Activated naive CD4-positive, alpha-beta T cell treated with anti-CD3 and anti-CD28 coated beads, Interleukin-2, amount 50 U/mL, for 24 hours (primary cell): Measurements from ENCODE around the gene C2CD2.

Experiments used
- H3K27ac Mint-ChIP-seq: one replicate; pipeline ENCODE4 v1.8.0; 2021; ENCODE audit warnings: mild to moderate bottlenecking, mixed read lengths
- H3K27me3 Mint-ChIP-seq: one replicate; pipeline ENCODE4 v1.8.0; 2021; ENCODE audit warnings: mixed read lengths
- H3K36me3 Mint-ChIP-seq: one replicate; pipeline ENCODE4 v1.8.0; 2021; ENCODE audit warnings: mixed read lengths
- H3K4me1 Mint-ChIP-seq: one replicate; pipeline ENCODE4 v1.8.0; 2021; ENCODE audit warnings: mixed read lengths
- H3K4me3 Mint-ChIP-seq: one replicate; pipeline ENCODE4 v1.8.0; 2021; ENCODE audit warnings: mild to moderate bottlenecking, mixed read lengths
- H3K9me3 Mint-ChIP-seq: one replicate; pipeline ENCODE4 v1.8.0; 2021; ENCODE audit warnings: mixed read lengths

C2CD2 gene

DNA sequence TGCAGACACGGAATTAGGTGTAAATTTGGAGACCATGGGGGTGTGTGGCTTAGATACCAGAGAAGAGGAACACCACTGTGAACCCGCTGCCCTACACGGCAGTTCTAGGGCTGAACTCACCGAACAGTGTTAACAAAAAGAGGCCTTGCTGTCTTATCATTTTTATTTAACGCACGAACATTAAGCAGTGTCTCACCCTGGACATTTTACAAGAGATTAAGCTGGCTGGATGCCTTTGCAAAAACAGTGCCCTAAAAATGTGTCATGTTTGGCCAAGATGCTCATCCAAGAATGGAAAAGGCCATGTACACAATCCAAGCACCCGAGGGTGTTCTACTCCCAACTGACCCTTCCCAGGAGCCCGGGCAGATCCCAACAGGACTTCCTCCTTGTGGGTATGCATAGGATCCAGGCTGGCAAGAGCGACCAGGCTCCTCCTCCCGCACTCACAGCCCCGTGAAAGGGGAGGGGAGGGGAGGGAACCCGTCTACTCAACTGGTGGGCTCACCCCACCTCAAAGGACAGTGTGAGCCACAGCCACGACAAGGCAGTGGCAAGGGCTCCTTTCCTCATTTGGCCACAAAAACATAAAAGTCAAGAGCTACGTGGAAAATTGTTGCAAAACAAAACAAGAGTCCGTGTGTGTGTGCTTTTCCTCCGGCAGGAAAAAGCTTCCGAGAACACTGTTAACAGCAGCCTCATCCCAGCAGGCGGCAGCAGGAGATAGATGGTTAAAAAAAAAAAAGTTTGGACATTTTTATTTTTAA, 20.3 kb downstream of the C2CD2 start:
- H3K4me3 Mint-ChIP-seq, result no peak overlapping the region

DNA sequence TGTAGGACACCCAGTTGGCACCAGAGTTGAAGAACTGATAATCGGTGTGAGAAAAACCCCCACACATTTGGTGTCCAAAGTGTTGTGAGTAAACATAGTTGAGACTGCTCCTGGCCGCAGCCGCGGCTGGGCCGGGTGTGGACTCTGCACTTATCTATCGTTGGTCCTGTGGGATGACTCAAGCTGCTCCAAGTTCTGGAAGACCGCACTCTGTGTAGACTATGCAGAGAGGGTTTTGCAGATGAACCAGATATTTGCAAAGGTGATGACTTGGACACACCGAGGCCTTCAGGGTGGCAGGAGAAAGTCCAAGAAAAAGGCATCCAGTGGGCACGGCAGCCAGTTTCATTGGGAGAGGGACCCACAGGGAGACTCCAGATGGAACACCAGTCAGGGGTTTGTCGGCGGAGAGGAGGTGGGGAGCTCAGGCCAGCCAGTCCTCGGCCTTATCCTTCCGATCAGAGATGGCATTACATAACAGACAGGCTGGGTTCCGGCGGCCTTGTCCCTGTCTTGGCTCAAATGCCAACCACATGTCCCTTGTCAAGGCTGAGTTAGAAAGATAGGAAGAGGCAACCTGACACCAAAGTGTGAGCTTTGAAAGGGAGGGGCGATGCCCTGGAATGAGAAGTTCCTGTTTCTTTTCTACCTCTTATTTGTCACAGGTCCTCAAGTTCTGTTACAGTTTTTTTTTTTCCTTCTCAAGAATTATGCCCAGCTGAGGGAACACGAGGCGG, 21.1 kb downstream of the C2CD2 start:
- Mint-ChIP-seq H3K27me3 (no peaks in the 10 kb centered on the region), H3K4me3 (no peak overlapping the region), H3K4me1 (peaks cover 21% of the 10 kb centered on the region), H3K9me3 (no peaks in the 10 kb centered on the region), H3K36me3 (no peaks in the 10 kb centered on the region), H3K27ac (no peak overlapping the region)

More for the DNA sequence above, 20.3 kb downstream of the C2CD2 start:
- Mint-ChIP-seq H3K27me3 (no peaks in the 10 kb centered on the region), H3K27ac (no peak overlapping the region), H3K4me1 (peaks cover 15% of the 10 kb centered on the region), H3K36me3 (no peaks in the 10 kb centered on the region), H3K9me3 (no peaks in the 10 kb centered on the region)

DNA sequence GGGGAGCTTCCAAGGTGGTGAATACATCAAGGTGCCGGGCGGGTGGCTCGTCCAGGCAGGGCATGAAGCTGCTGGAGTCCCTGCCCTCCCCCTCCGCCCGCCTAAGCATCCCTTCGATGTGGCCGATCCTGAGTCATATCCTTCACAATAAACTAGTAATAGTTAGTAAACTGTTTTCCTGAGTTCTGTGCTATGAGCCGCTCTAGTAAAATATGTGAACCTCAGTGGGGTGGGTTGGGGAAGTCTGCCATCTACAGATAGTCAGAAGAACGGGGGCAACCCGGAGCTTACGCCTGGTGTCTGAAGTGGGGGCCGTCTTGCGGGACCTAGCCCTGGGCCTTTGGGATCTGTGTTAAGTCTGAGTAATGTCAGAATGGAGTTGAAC, 21.6 kb downstream of the C2CD2 start:
- Mint-ChIP-seq H3K36me3 (no peaks in the 10 kb centered on the region), H3K4me1 (peaks cover 27% of the 10 kb centered on the region), H3K4me3 (no peak overlapping the region), H3K9me3 (no peaks in the 10 kb centered on the region), H3K27me3 (no peaks in the 10 kb centered on the region), H3K27ac (no peak overlapping the region)

DNA sequence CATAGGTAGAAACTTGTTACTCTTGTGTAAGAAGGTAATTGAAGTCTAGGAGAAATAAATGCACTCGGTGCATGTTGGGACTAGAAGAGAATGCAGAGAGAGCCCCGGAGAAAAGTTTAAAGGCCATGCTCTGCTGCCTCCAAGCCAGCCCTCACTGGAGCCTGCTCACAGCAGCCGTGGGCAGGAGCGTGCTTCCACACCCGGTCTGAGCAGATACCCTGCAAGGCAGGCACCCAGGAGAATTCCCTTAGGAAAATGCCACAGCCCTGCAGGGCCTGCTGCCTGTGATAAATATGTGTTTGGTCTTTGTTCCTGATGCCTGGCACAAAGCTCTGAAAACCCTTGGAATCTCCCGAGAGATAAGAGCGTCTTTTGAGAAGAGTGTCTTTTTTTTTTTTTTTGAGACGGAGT, 22.8 kb downstream of the C2CD2 start:
- Mint-ChIP-seq H3K36me3 (no peaks in the 10 kb centered on the region), H3K27ac (peak overlapping the region; percentile 12), H3K27me3 (no peaks in the 10 kb centered on the region), H3K4me1 (peaks cover 38% of the 10 kb centered on the region), H3K9me3 (no peaks in the 10 kb centered on the region), H3K4me3 (no peak overlapping the region)

DNA sequence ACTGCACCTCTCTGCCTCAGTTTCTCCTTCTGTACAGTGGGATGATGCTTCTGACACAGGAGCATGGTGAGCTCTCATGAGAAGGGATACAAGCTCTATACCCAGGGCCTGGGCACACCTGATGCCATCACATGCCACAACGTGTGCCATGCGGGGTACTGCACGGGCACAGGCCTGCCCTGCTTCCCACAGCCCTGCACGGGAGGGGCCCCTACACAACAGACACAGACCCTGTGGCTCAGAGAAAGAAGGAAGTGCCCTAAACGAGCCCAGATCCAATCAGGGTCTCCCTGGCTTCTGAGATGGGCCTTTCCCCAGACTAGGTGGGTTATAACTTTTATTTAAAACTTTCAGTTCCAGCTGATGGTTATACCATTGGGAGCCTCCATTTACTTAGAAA, 24.6 kb downstream of the C2CD2 start:
- H3K4me3 Mint-ChIP-seq, result no peak overlapping the region

DNA sequence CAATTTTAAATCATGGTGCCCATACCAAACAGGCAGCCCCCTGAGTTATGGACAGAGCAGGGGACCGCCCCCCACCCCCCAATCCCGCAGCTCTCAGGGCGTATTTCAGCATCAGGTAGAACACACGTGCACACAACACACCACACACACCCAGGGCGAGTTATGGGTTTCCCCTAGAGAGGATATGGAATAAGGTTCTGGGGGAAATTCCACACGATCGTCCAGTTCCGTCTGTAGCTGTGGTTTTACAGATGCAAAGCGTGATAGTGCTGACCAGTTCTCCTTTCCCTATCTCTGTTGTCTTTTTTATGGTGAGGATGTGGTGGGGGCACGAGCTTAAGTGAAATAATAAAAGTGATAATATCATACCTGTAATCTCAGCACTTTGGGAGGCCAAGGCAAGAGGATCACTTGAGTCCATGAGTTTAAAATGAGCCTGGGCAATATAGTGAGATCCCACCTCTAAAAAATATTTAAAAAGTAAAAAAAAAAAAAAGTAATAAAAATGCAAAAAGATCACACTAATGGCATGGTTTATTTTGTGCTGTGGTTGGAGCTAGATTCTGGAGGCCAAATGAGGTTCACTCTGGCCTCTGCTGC, 25.1 kb downstream of the C2CD2 start:
- no peaks in the 10 kb centered on the region for H3K27me3 Mint-ChIP-seq
- H3K4me3 Mint-ChIP-seq, result no peak overlapping the region
- no peaks in the 10 kb centered on the region for H3K9me3 Mint-ChIP-seq
- no peak overlapping the region for H3K27ac Mint-ChIP-seq
- no peaks in the 10 kb centered on the region for H3K36me3 Mint-ChIP-seq
- H3K4me1 Mint-ChIP-seq, result peaks cover 60% of the 10 kb centered on the region

More for the DNA sequence above, 24.6 kb downstream of the C2CD2 start:
- Mint-ChIP-seq H3K9me3 (no peaks in the 10 kb centered on the region), H3K4me1 (peaks cover 55% of the 10 kb centered on the region), H3K27me3 (no peaks in the 10 kb centered on the region), H3K27ac (no peak overlapping the region), H3K36me3 (no peaks in the 10 kb centered on the region)

DNA sequence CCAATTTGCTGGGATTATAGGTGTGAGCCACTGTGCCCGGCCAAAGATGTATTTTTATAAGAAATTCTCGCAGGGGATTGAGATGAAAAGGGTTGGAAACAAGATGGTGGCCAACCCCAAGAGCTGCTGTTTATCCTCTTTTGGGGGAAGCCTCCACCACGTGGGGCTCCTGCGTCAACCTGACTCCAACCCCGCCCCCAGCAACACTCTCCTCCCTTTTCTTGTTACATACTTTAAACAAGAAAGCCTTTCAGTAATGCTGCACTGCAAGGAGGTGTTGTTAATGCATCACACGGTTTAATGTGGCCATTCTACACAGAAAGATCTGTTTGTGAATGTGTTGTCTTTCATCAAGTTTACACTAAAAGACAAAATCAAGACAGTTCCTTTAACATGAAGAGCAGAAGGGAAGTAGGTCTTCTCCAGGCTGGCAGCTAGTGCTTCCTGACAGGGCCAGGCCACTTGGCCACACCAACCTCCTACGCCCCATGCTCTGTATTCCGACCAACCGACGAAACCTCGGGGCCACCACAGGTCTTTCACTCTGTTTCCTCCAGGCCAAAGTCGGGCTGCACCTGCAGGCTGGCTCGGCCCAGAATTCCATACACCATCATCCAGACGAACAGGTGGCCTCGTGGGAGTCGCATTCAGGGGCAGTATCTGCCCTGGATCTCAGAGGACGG, 25.9 kb downstream of the C2CD2 start:
- no peaks in the 10 kb centered on the region for H3K36me3 Mint-ChIP-seq
- no peaks in the 10 kb centered on the region for H3K27me3 Mint-ChIP-seq

DNA sequence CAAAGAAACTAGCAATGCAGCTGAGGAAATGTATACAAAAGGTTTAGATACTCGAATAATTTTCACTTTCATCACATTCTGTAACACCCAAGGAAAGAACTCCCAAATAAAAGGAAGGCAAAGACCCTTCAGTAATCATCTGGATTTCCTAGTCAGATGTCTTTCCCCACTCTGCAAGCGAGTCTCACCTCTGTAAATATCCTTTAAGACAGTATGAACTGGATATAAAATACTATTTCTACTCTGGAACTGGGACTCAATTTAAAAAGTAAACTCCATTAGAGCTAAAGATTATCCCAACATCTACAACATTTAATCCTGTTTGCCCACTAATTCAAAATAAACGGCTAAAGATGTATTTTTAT, 27.0 kb downstream of the C2CD2 start:
- H3K36me3 Mint-ChIP-seq, result no peaks in the 10 kb centered on the region
- H3K4me1 Mint-ChIP-seq, result peaks cover 58% of the 10 kb centered on the region
- peak overlapping the region; percentile 88 for H3K4me3 Mint-ChIP-seq
- peak overlapping the region; percentile 97 for H3K27ac Mint-ChIP-seq
- no peaks in the 10 kb centered on the region for H3K9me3 Mint-ChIP-seq
- H3K27me3 Mint-ChIP-seq, result no peaks in the 10 kb centered on the region

More for the DNA sequence above, 25.9 kb downstream of the C2CD2 start:
- Mint-ChIP-seq H3K9me3 (no peaks in the 10 kb centered on the region), H3K4me1 (peaks cover 61% of the 10 kb centered on the region), H3K27ac (peak overlapping the region; percentile 30), H3K4me3 (peak overlapping the region; percentile 54)

DNA sequence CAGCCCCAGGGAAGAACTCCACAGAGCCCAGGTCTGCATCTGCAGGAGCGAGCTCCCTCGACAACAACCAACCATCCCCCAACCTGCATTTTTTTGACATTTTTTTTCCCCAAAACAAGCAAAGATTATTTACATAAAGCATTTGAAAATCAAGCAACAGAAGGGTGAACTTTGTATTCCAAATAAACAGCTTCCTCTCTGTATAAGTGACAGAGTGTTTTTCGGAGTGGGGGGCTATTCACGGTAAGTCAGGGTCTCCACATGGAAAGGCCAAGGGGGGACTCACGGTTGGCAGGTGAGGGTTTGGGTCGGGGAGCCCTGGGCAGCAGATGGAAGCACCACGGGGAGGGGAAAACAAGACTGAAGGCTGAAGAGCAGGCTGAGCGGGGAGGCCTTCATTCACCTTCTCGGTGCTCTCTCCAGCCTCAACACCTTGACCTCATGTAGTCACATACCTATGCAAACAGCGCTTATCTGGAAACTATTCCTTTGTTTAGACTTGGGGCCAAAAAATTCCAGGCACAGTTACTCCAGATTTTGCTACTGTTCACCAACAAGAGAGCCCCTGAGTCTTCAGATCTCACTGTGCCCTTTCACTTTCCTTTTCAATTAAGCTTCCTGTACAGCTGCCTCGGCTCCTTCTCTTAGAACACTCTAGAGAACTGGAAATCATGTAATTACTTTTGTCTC, 27.6 kb downstream of the C2CD2 start:
- Mint-ChIP-seq H3K4me1 (peaks cover 60% of the 10 kb centered on the region), H3K27ac (peak overlapping the region; percentile 97), H3K27me3 (no peaks in the 10 kb centered on the region), H3K4me3 (peak overlapping the region; percentile 88), H3K9me3 (no peaks in the 10 kb centered on the region), H3K36me3 (no peaks in the 10 kb centered on the region)

DNA sequence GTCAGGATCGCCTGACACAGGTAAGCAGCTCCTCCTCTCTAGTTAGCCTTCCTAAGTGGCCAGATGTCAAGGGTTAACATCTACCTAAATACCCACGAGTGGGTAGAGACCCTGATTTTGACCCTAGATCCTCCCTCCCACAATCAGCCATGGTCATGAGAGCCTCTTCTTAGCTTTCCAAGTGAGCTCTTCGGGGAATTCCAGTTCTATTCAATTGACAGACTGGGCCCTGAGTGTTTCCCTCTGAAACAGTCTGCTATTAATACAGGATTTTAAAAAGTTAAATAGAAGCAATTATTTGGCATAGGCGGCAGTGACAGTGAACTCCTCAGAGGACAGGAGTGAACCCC, 28.1 kb downstream of the C2CD2 start:
- Mint-ChIP-seq H3K36me3 (no peaks in the 10 kb centered on the region), H3K4me3 (peak overlapping the region; percentile 88), H3K27me3 (no peaks in the 10 kb centered on the region), H3K27ac (peak overlapping the region; percentile 97), H3K4me1 (peaks cover 60% of the 10 kb centered on the region), H3K9me3 (no peaks in the 10 kb centered on the region)

DNA sequence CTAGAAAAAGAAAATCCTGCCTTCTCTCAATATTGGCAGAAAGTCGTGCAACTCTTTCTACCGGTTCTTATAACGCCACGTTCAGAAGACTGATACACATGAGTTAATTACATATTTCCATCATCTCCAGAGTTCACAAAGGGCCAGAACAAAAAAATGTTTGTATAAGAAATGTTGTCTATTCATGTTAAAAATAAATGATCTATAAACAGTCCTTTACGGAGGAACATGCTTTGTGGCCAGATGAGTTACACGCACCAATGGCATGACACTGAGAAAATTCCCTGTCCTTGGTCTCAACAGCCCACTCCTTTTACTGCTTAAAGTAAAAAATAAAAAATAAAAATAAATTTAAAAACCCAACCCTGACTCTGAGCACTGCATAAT, 29.5 kb downstream of the C2CD2 start:
- Mint-ChIP-seq H3K9me3 (no peaks in the 10 kb centered on the region), H3K4me3 (peak overlapping the region; percentile 88), H3K27ac (no peak overlapping the region), H3K36me3 (no peaks in the 10 kb centered on the region), H3K4me1 (peaks cover 60% of the 10 kb centered on the region), H3K27me3 (no peaks in the 10 kb centered on the region)

DNA sequence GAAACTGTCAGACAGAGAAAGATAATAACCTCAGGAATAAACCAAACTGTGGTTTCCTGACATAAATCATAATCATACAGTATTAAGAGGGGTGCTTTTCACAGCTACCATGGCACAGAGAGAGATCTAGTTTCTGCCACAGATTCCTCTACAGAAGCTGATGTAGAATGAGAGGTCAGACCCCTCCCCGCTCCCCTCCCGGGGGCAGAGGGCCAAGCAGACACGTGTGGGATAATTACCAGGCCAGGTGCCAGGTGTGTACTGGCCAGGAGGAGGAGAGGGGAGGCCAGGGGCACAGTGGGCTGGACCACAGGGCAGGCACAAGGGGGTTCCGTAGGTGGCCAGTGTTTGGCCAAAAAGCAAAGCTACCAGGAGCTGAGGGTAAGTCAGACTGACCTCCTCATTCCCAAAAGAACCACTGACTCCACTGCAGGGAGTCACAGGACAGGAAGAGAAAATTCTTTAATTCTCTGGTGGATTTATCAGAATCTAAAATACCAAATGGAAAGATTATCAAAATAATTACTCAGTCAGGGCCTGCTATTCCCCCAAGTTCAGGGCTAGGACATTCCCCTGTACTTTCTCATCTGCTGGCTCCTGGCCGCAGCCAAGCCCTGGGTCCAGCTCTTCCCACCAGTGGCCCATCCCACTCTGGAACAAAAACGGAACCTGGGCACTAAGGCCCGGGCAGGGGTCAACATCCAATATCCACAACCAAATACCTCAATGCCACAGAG, 30.0 kb downstream of the C2CD2 start:
- H3K4me1 Mint-ChIP-seq, result peaks cover 60% of the 10 kb centered on the region
- no peaks in the 10 kb centered on the region for H3K9me3 Mint-ChIP-seq
- no peaks in the 10 kb centered on the region for H3K27me3 Mint-ChIP-seq
- H3K4me3 Mint-ChIP-seq, result peak overlapping the region; percentile 56
- peak overlapping the region; percentile 52 for H3K27ac Mint-ChIP-seq
- no peaks in the 10 kb centered on the region for H3K36me3 Mint-ChIP-seq

DNA sequence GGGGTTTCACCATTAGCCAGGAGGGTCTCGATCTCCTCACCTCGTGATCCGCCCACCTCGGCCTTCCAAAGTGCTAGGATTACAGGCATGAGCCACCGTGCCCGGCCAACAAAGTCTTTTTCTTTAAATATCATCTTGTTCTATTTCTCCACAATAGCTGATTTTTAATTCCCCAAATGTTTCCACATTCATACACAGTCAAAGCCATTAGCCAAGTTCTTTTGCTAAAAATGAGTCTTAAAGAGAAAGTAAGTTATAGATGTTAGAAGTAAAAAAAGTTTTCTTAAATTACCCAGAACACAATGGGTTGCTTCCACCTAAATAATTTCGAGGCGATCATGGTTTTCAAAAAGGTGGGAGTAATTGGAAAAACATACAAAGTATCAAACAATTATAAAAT, 30.6 kb downstream of the C2CD2 start:
- peaks cover 56% of the 10 kb centered on the region for H3K4me1 Mint-ChIP-seq
- no peaks in the 10 kb centered on the region for H3K9me3 Mint-ChIP-seq
- H3K4me3 Mint-ChIP-seq, result peak overlapping the region; percentile 56
- peak overlapping the region; percentile 52 for H3K27ac Mint-ChIP-seq
- H3K36me3 Mint-ChIP-seq, result peaks cover under 1% of the 10 kb centered on the region
- H3K27me3 Mint-ChIP-seq, result no peaks in the 10 kb centered on the region

DNA sequence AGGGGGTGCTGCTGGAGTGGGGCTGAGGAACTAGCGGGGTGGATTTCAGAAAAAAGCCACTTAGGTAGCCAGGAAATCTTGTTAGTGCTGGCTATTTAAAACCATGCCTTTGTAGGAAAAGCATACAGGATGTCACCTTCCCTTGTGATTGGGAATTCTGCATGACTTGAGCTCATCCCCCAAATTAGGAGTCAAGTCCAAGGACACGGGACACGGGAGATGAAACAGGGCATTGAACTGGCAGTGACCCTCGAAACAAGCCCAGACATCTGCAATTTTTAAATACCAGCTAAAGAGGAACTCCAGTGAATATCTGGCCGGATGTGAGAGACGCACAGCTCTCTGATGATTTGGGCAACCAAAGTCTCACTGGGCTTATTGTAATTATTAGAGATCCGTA, 32.8 kb downstream of the C2CD2 start:
- peaks cover 35% of the 10 kb centered on the region for H3K4me1 Mint-ChIP-seq
- no peak overlapping the region for H3K27ac Mint-ChIP-seq
- no peaks in the 10 kb centered on the region for H3K9me3 Mint-ChIP-seq

DNA sequence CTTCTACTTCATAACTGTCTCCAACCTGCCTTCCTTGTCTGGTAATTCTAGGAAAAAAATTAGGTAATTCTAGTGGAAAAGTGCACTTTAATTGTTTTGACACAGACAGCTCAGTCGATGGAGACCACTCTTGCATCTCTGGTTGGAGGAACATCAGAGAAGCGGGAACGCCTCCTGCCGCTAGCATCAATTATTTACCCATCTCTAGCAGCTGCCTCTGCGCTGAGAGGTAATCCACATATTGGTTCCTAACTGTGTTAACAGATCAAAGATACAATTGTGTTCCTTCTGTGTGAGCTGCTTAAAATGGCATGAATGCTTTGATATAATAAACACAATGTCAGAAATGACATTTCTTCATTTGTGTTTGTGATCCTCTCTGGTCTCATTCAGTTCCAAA, 33.3 kb downstream of the C2CD2 start:
- Mint-ChIP-seq H3K9me3 (no peaks in the 10 kb centered on the region), H3K27ac (peak overlapping the region; percentile 23), H3K4me1 (peaks cover 29% of the 10 kb centered on the region), H3K4me3 (no peak overlapping the region), H3K36me3 (peaks cover 2% of the 10 kb centered on the region), H3K27me3 (no peaks in the 10 kb centered on the region)

More for the DNA sequence above, 32.8 kb downstream of the C2CD2 start:
- Mint-ChIP-seq H3K4me3 (no peak overlapping the region), H3K36me3 (peaks cover 2% of the 10 kb centered on the region), H3K27me3 (no peaks in the 10 kb centered on the region)
